ENCODE results near the gene FBLN2. TPM values are rescaled to one million over a fixed set of nuclear protein-coding genes. Genes with fewer than 3 reads are reported as not detected.

The FBLN2 gene
- total and polyA plus RNA-seq, 10 of the 15 experiments (the other 5 are each of a cell fraction or from before 2014, with no cell fraction given), result 0.03 to 0.41 (median 0.12) TPM; not detected in 2

DNA sequence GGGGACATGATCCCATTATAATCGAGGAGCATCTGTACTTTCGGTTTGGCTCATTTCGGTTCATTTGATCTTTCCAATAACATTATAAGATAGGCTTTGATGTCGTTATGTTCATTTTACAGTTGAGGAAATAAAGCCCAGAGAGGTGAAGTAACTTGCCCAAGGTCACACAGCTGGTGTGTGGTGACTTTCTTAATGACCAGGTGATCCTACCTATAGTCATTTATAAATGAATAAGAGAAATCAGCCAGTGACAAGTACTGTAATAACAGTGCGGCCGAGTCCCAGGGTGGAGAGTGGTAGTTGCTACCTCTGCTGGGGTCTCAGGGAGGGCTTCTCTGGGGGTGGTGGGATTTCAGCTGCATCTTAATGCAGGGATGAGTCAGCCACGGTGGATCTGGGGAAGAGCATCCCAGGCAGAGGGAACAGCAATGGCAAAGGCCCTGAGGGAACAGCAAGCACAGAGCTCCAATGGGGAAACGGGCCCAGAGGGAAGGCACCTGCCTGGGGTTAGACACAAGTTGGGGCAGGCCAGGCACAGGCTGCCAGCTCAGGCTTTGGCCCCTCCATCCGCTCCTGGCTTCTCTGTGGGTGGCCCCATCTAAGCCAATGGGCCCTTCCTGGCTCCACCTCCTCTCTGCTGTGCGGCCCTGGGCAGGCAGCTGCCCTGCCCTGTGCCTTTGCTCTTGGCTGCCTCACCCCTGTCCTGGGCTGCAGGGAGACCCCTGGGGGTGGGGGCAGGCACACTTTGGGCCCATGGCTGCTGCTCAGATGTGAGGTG is 1.1 kb upstream of the FBLN2 start (continued):
- TF ChIP-seq, protein P1, sequence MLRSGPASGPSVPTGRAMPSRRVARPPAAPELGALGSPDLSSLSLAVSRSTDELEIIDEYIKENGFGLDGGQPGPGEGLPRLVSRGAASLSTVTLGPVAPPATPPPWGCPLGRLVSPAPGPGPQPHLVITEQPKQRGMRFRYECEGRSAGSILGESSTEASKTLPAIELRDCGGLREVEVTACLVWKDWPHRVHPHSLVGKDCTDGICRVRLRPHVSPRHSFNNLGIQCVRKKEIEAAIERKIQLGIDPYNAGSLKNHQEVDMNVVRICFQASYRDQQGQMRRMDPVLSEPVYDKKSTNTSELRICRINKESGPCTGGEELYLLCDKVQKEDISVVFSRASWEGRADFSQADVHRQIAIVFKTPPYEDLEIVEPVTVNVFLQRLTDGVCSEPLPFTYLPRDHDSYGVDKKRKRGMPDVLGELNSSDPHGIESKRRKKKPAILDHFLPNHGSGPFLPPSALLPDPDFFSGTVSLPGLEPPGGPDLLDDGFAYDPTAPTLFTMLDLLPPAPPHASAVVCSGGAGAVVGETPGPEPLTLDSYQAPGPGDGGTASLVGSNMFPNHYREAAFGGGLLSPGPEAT (IDR thresholded peaks at IDR 0.05; ENCODE audit: low read depth), result no peak
- TF ChIP-seq POLR2AphosphoS5 (IDR thresholded peaks at IDR 0.05; ENCODE audit: low read length) (no peak), CHD1 (IDR thresholded peaks at IDR 0.05; ENCODE audit: low read depth, low read length) (no peak)

DNA sequence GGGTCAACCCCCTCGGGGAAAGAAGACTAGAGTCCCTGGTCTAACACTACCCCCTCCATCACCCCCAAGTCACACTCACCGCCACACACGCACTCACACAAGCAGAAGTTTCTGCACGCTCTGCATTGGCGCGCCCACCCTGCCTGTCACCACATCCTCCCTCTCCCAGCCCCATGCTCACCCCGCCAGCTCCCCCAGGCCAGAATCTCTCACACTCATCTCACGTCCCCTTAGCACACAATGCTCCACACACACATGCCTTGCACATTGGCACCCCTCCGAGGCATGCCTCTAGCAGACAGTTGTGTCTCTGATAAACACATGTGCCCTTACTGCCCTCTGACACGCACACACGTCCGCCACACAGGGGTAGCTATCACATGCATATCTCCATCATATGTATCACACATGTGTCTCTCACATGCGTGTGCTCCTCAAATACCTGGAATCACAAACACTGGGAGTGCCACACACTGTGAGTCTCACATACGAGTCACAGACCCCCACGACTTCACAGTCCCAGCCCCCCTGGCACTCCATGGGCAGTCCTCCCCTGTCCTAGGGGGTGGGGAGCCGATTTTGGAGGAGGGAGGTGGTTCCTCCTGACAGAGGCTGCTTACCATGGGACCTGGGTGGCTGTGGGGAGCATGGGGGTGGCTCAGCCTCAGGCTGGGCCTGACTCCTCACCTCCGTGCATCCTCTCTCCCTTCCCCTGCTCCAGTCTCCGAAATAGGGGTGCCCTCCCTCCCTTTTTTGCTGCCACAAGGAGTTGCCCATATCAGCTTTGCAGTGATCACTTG is 898 bp downstream of the FBLN2 start:
- Histone ChIP-seq H3K79me2 (ENCODE audit: control insufficient read depth, insufficient read depth, low read length) (no peaks in the 10 kb centered on the region), H3K4me3 (no peak overlapping the region), H3K27ac (ENCODE audit: control insufficient read depth, insufficient read depth) (no peak overlapping the region), H3K9me3 (replicated peaks; ENCODE audit: control insufficient read depth, insufficient read depth, low read length) (no peaks in the 10 kb centered on the region), H3K9ac (ENCODE audit: control insufficient read depth, insufficient read depth, low read length) (no peak overlapping the region), H3K4me2 (ENCODE audit: control insufficient read depth, insufficient read depth) (no peak overlapping the region), H2AFZ (ENCODE audit: control insufficient read depth, low read depth, low read length) (no peak overlapping the region), H3K4me1 (ENCODE audit: control insufficient read depth, insufficient read depth, low read length) (no peaks in the 10 kb centered on the region), H4K20me1 (ENCODE audit: control insufficient read depth, insufficient read depth) (no peaks in the 10 kb centered on the region; the same call in 1 of the 2 replicates), H3K36me3 (ENCODE audit: control insufficient read depth in 2 of 2, insufficient read depth in 2 of 2, low read length in 1 of 2) (no peaks in the 10 kb centered on the region), H3K27me3 (replicated peaks in 1 of 2; ENCODE audit: control insufficient read depth in 2 of 2, insufficient read depth in 2 of 2, low read length in 1 of 2) (peaks cover 5 to 11% of the 10 kb centered on the region in 2 experiments)
- RAD21 ChIA-PET (ENCODE audit: unreplicated experiment), result no interaction called here
- intact Hi-C loops (cut with micrococcal nuclease; ENCODE audit: unreplicated experiment), result no loop called here
- CTCF ChIA-PET, result interaction anchor here (0.6 kb wide), 1 partner anchor 456 kb away, joined by 3 read pairs; no protein-coding TSS in a partner anchor
- ATAC-seq, result no peak
- SMC1A ChIA-PET (ENCODE audit: uncharacterized antibody, unreplicated experiment), result no interaction called here
- TF ChIP-seq BMI1 (IDR thresholded peaks at IDR 0.05; ENCODE audit: borderline replicate concordance) (no peak), TCF3 (IDR thresholded peaks at IDR 0.05; ENCODE audit: borderline replicate concordance, insufficient read depth, low read depth, low read length) (no peak)
- POLR2A ChIA-PET, result no interaction called here
- no peak for FAIRE-seq
- no TSS peak for BruUV-seq (replicated peaks)
- in situ Hi-C loops (cut with MboI), result no loop called here
- 41% methylated on average over 18 of the region's 18 CpGs for WGBS (ENCODE audit: insufficient coverage, insufficient replicate concordance, low lambda C conversion rate, missing lambda C conversion rate)
- no peak for DNase-seq (ENCODE audit: low read depth, low spot score)

All from GM12878 (cell line).